SK-N-SH treated with all-trans-retinoic acid at 6 μM for 48 hours (cell line): ENCODE data around the gene ASPN.

Experiments
- ATAC-seq: fragments of 200-7000 bp; cut with Tn5 transposase; 3 replicates; pipeline ENCODE4 v1.9.1; 2020; ENCODE audit warnings: mild to moderate bottlenecking, moderate library complexity
- ARNTL ChIP-seq: fragments of 450-650 bp; formaldehyde crosslinking; IDR thresholded peaks from 2 replicates; pipeline ENCODE4 v1.5.0; 2020; ENCODE audit warnings: low read depth, mild to moderate bottlenecking, moderate library complexity, borderline replicate concordance
- BACH2 ChIP-seq: fragments of 250-450 bp; sonication (Bioruptor Pico); IDR thresholded peaks from 2 replicates; pipeline ENCODE4 v1.9.0; 2021; ENCODE audit warnings: mild to moderate bottlenecking, borderline replicate concordance
- CREB5 ChIP-seq: fragments of 250-450 bp; sonication (Bioruptor Pico); IDR thresholded peaks from 2 replicates; pipeline ENCODE4 v1.5.1; 2020; ENCODE audit warnings: low read depth, mild to moderate bottlenecking, moderate library complexity
- CSDC2 ChIP-seq: fragments of 250-450 bp; sonication (Bioruptor Pico); IDR thresholded peaks from 2 replicates; pipeline ENCODE4 v1.5.0; 2020; ENCODE audit warnings: mild to moderate bottlenecking, moderate library complexity
- CSRNP3 ChIP-seq: fragments of 250-450 bp; sonication (Bioruptor Pico); IDR thresholded peaks from 2 replicates; pipeline ENCODE4 v1.5.1; 2021; ENCODE audit warnings: mild to moderate bottlenecking, moderate library complexity
- ESRRG ChIP-seq: fragments of 250-450 bp; sonication (Bioruptor Pico); IDR thresholded peaks from 2 replicates; pipeline ENCODE4 v1.6.1; 2021; ENCODE audit warnings: mild to moderate bottlenecking
- GLIS3 ChIP-seq: fragments of 250-450 bp; sonication (Bioruptor Pico); IDR thresholded peaks from 2 replicates; pipeline ENCODE4 v1.5.0; 2020; ENCODE audit warnings: mild to moderate bottlenecking, moderate library complexity
- ISL1 ChIP-seq: fragments of 250-450 bp; sonication (Bioruptor Pico); IDR thresholded peaks from 2 replicates; pipeline ENCODE4 v2.1.2; 2022; ENCODE audit warnings: mild to moderate bottlenecking, moderate library complexity
- OSR1 ChIP-seq: fragments of 250-450 bp; sonication (Bioruptor Pico); IDR thresholded peaks from 2 replicates; pipeline ENCODE4 v1.8.0; 2022; ENCODE audit warnings: moderate library complexity, mild to moderate bottlenecking, inconsistent platforms
- PATZ1 ChIP-seq: fragments of 250-450 bp; sonication (Bioruptor Pico); IDR thresholded peaks from 2 replicates; pipeline ENCODE4 v1.8.0; 2020; ENCODE audit warnings: mild to moderate bottlenecking, moderate library complexity, borderline replicate concordance
- POU6F1 ChIP-seq: fragments of 250-450 bp; sonication (Bioruptor Pico); IDR thresholded peaks from 2 replicates; pipeline ENCODE4 v1.8.0; 2021; ENCODE audit warnings: low read depth, mild to moderate bottlenecking, moderate library complexity, borderline replicate concordance
- PPARA ChIP-seq: fragments of 250-450 bp; sonication (Bioruptor Pico); IDR thresholded peaks from 2 replicates; pipeline ENCODE4 v1.5.0; 2020; ENCODE audit warnings: mild to moderate bottlenecking, borderline replicate concordance
- RARB ChIP-seq: fragments of 250-450 bp; sonication (Bioruptor Pico); IDR thresholded peaks from 2 replicates; pipeline ENCODE4 v1.8.0; 2021; ENCODE audit warnings: mild to moderate bottlenecking, moderate library complexity
- SNAI2 ChIP-seq: fragments of 250-450 bp; sonication (Bioruptor Pico); IDR thresholded peaks from 2 replicates; pipeline ENCODE4 v1.5.0; 2020; ENCODE audit warnings: mild to moderate bottlenecking, moderate library complexity
- TCF4 ChIP-seq: fragments of 250-450 bp; sonication (Bioruptor Pico); IDR thresholded peaks from 2 replicates; pipeline ENCODE4 v1.8.0; 2021; ENCODE audit warnings: mild to moderate bottlenecking, moderate library complexity, borderline replicate concordance
- TOX ChIP-seq: fragments of 250-450 bp; sonication (Bioruptor Pico); IDR thresholded peaks from 2 replicates; pipeline ENCODE4 v1.8.0; 2021; ENCODE audit warnings: mild to moderate bottlenecking, moderate library complexity, borderline replicate concordance
- ZC3H10 ChIP-seq: fragments of 250-450 bp; sonication (Bioruptor Pico); IDR thresholded peaks from 2 replicates; pipeline ENCODE4 v1.5.1; 2021; ENCODE audit warnings: mild to moderate bottlenecking, moderate library complexity
- ZFP3 ChIP-seq: fragments of 250-450 bp; sonication (Bioruptor Pico); IDR thresholded peaks from 2 replicates; pipeline ENCODE4 v1.5.0; 2020; ENCODE audit warnings: mild to moderate bottlenecking, moderate library complexity
- ZFP30 ChIP-seq: fragments of 450-650 bp; formaldehyde crosslinking; IDR thresholded peaks from 2 replicates; pipeline ENCODE4 v1.5.0; 2022; ENCODE audit warnings: mild to moderate bottlenecking, moderate library complexity
- ZNF565 ChIP-seq: fragments of 450-650 bp; formaldehyde crosslinking; conservative IDR thresholded peaks from 2 replicates; pipeline ENCODE4 v1.5.0; 2020; ENCODE audit warnings: low read depth, mild to moderate bottlenecking, moderate library complexity

The ASPN gene

DNA sequence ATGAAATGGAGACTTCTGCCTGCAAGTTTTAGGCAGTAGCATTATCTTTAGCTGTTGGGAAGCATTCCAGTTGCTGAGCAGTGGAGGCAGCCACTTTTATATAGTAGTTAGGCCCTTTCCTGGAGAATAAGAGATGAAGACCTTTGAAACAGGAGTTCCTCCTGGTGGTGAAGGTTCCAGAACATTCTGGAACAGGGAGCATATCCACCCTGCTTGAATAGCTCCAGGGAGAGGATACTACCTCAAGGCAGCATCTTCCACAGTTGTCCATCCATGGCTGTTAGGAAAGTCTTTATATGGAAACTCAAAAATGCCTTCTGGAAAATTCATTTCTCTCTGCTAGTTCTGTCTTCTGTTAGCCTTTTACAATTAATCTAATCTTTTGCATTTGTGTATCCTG is 3.0 kb downstream of the ASPN start:
- TF ChIP-seq ZC3H10 (CRISPR knock-in tag) (no peak), TOX (CRISPR knock-in tag) (no peak), BACH2 (no peak), SNAI2 (CRISPR knock-in tag) (no peak), TCF4 (CRISPR knock-in tag) (no peak), ZNF565 (CRISPR knock-in tag) (no peak), ZFP30 (CRISPR knock-in tag) (no peak), PPARA (CRISPR knock-in tag) (no peak), ESRRG (CRISPR knock-in tag) (no peak), ISL1 (no peak), RARB (no peak), POU6F1 (CRISPR knock-in tag) (no peak), ARNTL (no peak), GLIS3 (CRISPR knock-in tag) (no peak), CREB5 (no peak), OSR1 (CRISPR knock-in tag) (no peak), CSRNP3 (CRISPR knock-in tag) (no peak), CSDC2 (no peak)
- ATAC-seq = no peak

DNA sequence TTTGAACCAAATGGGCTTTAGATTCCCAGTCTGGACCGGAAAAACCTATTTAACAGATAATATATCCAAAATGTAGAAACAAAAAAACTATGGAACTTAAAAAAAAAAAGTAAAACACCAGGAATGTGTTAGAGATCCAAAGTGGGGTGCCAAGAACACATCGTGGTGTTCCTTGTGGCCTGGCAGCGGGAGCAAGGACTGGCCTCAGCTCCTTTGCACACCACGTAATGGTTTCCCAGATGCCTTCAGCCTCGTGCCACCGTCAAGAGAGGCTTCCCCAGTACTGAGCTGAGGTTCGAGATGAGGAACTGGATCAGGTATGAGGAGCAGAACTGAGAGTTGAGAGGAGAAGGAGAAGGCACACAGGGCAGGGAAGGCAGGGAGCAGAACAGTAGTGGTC is 3.5 kb downstream of the ASPN start:
- no peak for ATAC-seq
- no peak for TF ChIP-seq ZNF565 (CRISPR knock-in tag)
- TF ChIP-seq PATZ1 (CRISPR knock-in tag) = no peak
- no peak for TF ChIP-seq ARNTL
- TF ChIP-seq PPARA (CRISPR knock-in tag) = no peak
- no peak for TF ChIP-seq TOX (CRISPR knock-in tag)
- TF ChIP-seq ESRRG (CRISPR knock-in tag) = no peak
- TF ChIP-seq POU6F1 (CRISPR knock-in tag) = no peak
- TF ChIP-seq CREB5 = no peak
- no peak for TF ChIP-seq CSRNP3 (CRISPR knock-in tag)
- TF ChIP-seq SNAI2 (CRISPR knock-in tag) = no peak
- no peak for TF ChIP-seq ZFP3 (CRISPR knock-in tag)
- TF ChIP-seq OSR1 (CRISPR knock-in tag) = no peak
- no peak for TF ChIP-seq RARB
